Right renal pelvis (tissue), 4 donors: Measurements from ENCODE around the gene RPUSD3. TPM values are rescaled to one million over a fixed set of nuclear protein-coding genes. Genes with fewer than 3 reads are reported as not detected.
A peak's percentile ranks its signal among the peaks of the same experiment; 100 is the strongest.

Experiments used
- DNase-seq, 4 donors: peaks; one replicate each; pipeline ENCODE4 v3.0.0-alpha.2; 2013; ENCODE audit warnings: low read depth in 4 of 4, low spot score in 3 of 4, missing footprints in 1 of 4
- polyA plus RNA-seq, 4 donors: library from polyadenylated mRNA; unstranded; fragments of 120-200 nt; gene quantifications; one replicate each; pipeline ENCODE4 v1.2.1, GENCODE V29; 2013; ENCODE audit not compliant: insufficient read length in 4 of 4

RPUSD3 gene
- polyA plus RNA-seq, 4 donors: 29.4 to 38.6 (median 33.7) TPM

GRCh38 chr3:9837701-9838582, 5.9 kb downstream of the RPUSD3 start:
- no peak for DNase-seq

DNA sequence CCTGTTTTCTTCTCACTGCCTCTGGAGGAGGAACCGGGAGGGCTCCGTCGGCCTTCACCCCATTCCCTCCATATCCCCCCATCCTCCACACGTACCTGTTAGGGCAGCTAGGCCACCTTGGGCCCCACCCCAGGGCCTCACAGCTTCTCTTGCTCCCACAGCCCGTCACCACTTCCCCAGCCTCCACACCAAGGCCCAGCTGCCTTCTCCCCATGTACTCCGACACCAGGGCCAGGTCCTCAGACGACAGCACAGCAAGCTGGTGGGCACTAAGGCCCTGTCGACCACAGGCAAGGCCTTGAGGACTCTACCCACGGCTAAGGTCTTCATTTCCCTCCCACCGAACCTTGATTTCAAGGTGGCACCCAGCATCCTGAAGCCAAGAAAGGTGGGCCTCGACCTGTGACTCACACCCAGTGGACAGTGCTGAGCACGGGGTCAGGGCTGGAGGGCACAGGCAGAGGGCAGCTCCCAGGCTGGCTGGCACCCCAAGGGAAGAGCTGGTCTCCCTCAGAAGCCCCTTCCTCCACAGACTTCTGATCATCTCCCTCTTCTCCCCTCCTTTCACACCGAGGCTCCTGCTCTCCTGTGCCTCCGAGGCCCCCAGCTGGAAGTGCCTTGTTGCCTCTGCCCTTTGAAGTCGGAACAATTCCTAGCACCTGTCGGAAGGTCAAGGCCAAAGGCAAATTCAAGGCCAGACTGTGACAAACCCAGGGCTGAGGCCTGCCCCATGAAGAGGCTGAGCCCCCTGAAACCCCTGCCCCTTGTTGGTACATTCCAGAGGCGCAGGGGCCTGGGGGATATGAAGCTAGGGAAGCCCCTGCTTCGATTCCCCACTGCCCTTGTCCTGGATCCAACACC, 9.1 kb downstream of the RPUSD3 start:
- no peak for DNase-seq

- no peak for DNase-seq
These were observed 10.7 kb downstream of the RPUSD3 start for GRCh38 chr3:9833078-9833477.

DNA sequence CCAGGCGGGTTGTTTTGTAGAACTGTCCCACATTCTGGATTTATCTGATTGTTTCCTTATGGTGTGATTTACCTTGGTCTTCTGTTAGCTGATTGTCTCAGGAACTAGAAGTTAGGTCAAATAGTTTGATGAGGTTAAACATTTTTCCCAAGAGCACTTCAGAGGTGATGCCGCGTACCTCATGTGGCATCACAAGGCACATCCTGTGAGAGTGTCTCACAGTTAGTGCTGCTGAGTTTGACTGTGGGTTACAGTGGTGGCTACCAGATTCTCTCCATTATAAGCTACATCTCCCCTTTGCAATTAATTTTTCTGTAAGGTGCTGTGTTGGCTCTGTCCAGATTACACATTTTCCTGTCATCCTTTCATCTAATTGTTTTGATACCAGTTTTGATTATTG, 12.6 kb downstream of the RPUSD3 start:
- no peak for DNase-seq

DNA sequence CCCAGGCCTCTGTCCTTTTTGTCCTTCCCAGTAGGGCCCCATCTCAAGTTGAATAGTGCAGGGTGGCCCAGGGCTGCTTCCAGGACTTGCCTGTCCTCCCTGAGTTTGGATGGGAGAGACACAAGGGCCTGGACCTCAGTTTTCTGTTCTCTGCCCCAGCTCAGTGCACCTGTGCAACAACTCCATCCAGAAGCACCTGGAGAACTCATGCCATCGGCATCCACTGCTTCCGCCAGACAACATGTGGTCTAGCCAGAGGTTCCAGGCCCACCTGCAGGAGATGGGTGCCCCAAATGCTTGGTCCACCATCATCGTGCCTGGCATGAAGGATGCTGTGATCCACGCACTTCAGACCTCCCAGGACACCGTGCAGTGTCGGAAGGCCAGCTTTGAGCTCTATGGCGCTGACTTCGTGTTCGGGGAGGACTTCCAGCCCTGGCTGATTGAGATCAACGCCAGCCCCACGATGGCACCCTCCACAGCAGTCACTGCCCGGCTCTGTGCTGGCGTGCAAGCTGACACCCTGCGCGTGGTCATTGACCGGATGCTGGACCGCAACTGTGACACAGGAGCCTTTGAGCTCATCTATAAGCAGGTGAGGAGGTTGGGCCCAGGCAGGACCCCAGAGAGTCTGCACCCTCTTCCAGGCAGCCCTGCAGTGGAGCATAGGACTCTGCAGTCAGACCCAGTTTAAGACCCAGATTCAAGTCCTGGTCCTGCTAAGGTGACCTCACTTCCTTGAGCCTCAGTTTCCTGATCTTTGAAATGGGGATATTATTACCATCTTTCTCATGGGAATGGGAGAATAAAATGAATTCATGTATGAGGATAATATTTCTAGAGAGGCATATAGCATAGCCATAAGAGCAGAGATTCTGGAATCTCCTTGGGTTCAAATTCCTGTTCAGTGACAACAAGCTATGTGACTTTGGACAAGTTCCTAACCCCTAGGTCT, 14.7 kb downstream of the RPUSD3 start:
- no peak for DNase-seq

DNA sequence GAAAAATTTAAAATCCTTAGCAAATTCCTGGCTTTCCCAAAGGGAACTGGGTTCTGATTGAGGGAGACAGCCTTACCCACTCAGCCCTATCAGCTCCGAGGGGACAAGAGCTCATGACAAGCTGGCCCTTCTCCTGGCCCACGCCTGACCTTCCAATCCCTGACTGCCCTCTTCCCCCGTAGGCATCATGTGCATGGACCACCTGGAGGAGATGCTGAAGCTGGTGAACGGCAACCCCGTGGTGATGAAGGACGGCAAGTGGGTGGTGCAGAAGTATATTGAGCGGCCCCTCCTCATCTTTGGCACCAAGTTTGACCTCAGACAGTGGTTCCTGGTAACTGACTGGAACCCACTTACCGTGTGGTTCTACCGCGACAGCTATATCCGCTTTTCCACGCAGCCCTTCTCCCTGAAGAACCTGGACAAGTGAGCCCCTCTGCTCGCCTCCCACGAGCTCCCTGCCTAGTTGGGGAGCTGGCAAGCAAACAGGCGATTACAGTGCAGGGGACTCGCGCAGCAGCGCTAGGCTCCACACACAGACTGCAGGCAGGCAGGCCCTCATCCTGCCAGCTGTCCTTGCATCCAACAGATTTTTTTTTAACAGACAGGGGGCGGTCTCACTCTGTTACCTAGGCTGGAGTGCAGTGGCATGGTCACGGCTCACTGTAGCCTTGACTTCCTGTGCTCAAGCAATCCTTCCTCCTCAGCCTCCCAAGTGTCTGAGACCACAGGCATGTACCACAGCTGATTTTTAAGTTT, 16.8 kb downstream of the RPUSD3 start:
- DNase-seq: no peak

DNA sequence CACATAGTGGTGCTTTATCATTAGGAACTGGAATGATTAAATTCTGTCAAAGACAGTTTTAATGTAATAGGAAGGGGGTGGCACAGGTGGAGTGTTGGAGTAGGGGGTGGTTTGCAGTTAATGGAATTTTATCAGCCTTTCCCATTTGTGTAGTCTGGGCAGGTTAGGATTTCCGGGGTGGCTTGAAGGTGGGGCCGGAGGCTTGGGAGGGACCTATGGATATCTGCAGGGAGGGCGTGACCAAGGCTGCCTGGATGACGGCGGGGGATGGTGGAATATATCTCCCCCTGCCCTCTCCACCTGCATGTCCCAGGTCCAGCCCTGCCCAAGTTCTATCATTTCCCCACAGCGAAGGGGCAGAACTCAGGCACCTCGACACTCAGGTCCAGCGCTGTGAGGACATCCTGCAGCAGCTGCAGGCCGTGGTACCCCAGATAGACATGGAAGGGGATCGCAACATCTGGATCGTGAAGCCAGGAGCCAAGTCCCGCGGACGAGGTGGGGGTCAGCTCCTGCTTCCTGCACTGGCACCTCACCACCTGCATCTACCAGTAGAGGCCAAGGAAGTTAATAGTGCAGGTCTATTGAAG, 18.3 kb downstream of the RPUSD3 start:
- DNase-seq: no peak

DNA sequence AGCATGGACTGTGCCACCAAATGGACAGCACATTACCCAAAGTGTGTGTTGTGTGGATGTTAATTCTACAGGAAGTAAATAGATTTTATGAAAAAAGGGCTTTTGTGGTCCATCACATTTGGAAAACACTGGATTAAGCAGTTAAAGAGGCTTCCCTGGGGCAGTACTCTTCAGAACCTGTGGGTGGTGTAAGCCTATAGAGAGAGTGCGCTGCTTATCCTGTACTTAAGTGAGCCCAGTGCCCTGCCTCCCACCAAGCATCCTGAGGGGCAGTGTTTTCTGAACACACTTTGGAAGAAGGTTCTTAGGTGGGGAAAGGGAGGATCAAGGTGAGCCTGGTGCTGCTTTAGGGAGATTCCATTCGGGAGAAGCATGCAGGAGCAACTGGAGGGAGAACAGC, 22.9 kb downstream of the RPUSD3 start:
- no peak for DNase-seq

DNA sequence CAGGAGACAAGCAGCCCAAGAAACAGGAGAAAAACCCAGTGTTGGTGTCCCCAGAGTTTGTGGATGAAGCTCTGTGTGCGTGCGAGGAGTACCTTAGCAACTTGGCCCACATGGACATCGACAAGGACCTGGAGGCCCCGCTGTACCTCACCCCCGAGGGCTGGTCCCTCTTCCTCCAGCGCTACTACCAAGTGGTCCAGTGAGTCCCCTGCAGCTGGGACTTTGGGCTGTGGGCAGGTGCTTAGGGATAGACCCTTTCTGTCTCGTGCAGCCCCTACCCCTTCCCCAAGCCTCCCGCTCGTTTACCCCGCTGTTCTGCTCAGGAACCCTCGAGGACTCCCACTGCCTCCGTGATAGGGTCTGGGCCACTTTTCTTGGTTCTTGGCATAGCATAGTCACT, 23.3 kb downstream of the RPUSD3 start:
- no peak for DNase-seq

- no peak for DNase-seq
These were observed 25.0 kb downstream of the RPUSD3 start for GRCh38 chr3:9818666-9819335.

DNA sequence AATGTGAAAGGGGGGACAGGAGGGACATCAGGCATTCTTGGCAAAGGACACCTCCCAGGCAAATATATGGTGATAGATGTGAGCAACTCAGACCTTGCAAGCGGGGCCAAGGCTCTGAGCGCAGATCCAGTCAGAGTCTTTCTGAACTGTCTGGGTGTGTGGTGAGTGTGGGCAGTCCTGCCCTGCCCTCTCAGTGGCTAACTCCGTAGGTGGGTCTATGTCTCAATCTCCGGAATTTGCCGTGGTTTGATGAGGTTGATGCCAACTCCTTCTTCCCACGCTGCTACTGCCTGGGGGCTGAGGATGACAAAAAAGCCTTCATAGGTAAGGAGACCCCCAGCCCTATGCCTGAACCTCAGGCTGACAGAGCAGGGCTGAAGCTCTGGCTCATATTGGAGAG, 26.4 kb downstream of the RPUSD3 start:
- no peak for DNase-seq

DNA sequence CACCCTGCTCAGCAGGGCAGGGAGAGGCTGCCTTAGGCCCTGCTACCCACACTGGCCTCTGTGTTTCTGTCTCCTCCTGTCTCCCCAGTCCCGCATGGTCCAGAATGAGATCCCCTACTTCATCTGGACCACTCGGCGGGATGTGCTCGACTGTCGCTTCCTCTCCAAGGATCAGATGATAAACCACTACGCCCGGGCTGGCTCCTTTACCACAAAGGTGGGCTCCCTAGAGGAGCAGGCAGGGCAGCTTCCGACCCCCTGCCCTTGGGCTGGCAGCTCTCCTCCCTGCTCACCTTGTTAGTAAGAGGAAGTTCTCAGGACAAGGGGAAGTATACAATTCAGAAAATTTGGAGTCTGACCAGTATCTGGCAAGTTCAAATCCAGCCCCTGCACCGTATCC, 27.8 kb downstream of the RPUSD3 start:
- no peak for DNase-seq

- DNase-seq: no peak
These were observed 30.8 kb downstream of the RPUSD3 start for GRCh38 chr3:9812870-9813483.

- no peak for DNase-seq
These were observed 33.0 kb downstream of the RPUSD3 start for GRCh38 chr3:9810846-9811245.

DNA sequence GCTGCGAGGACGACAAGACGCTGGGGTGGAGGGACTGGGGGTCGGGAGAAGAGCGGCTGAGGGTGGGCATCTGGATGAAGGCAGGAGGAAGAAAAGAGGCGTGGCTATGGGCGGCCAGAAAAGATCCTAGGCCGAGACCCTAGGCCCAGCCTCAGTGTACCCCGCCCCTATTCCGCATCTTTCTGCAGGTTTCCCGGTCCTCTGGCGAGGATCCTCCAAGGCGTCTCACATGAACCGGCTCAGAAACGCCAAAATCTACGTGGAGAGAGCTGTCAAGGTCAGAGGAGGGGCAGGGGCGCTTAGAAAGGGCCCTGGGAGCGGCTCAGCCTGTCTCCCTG, 33.4 kb downstream of the RPUSD3 start:
- DNase-seq: no peak

DNA sequence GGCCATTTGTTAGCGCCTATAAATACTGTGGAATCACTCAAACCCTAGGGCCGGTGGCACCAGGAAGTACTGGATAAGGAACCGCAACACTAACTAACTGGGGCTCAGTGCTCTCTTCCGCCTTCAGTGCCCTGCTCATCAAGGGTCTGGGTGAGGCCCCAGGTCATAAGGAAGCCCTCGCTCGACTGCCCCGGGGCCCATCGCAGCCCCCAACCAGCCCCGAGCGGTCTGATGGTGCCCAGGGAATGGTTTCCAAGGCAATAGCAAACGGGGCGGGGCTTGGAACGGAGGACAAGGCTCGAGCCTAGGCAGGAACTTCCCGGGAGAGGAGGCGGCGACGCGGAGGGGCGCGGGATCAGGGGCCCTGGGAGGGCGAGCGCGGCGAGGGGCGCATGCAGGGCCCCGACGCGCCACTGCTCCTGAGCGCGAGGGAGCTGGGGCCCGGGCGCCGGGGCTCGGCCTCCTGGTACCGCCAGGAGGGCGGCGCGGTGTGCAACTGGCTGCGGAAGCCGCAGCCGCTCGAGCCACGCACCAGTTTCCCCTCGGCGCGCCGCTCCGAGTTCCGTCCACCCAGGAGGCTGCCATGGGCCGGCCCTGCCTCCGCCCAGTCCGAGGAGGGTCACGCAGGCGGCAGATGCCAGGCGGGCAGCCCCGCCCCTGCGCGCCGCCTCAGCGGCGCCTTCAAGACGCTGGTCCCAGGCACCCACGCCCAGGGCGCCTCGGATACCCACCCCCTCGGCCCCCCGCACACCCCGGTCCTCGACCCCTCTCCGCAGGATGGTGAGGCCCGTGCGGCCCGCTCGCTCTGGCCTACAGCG, 34.0 kb downstream of the RPUSD3 start, which contains the start of gene TTLL3:
TTLL3 (plus strand) TSS at position 648 of the 818 bp plus-strand sequence. CDS start 400 bp downstream, outside the sequence.
- peak in 2 of 4 donors; percentile 39 to 57 for DNase-seq

GRCh38 chr3:9809239-9809614, 34.6 kb downstream of the RPUSD3 start:
- DNase-seq: no peak
